GM12878 (cell line): ENCODE measurements around the gene SRL. TPM values are rescaled to one million over a fixed set of nuclear protein-coding genes. Genes with fewer than 3 reads are reported as not detected.

Experiments used
- PAX8 ChIP-seq: fragments of 450-650 bp; IDR thresholded peaks from 2 replicates; pipeline ENCODE4 v1.6.1; 2017; ENCODE audit warnings: mild to moderate bottlenecking, moderate library complexity
- SP1 ChIP-seq: IDR thresholded peaks from one replicate; pipeline ENCODE4 v1.6.1; 2011; ENCODE audit warnings: low read depth, low read length
- TAF1 ChIP-seq: IDR thresholded peaks from 2 replicates; pipeline ENCODE4 v1.6.1; 2011; ENCODE audit warnings: mild to moderate bottlenecking, low read depth, low read length, borderline replicate concordance
- polyA plus RNA-seq, 11 experiments: library from polyadenylated mRNA; depleted of rRNA in 4 of 11; unstranded in 6 of 11; stranded (reverse) in 5 of 11; fragments of >200 nt; fragmentation: Nextera tagmentation in 4 of 11; fragmentation: Illumina TruSeq in 1 of 11; extraction: Ambion mirVana in 4 of 11; extraction: Trizol in 1 of 11; gene quantifications; 1 replicate in 1 of 11; 2 replicates in 10 of 11; pipeline versions ENCODE4 v1.2.1 to v1.2.3, GENCODE V29; 2011 to 2016; ENCODE audit warnings: inconsistent platforms in 2 of 11, missing spikeins in 2 of 11, low read depth in 1 of 11
- total RNA-seq, 4 experiments: library from RNA; depleted of rRNA in 3 of 4; stranded (reverse); fragments of >200 nt in 3 of 4; fragmentation: Illumina TruSeq in 1 of 4; extraction: Trizol in 1 of 4; gene quantifications; 2 replicates each; pipeline versions ENCODE4 v1.2.1 to v1.2.3, GENCODE V29; 2013 to 2021
- TF ChIP-seq, protein P1 (sequence below): fragments of 450-650 bp; IDR thresholded peaks from 2 replicates; pipeline ENCODE4 v1.6.1; 2017; ENCODE audit warnings: antibody characterized with exemption, mild to moderate bottlenecking, moderate library complexity
- TF ChIP-seq, protein P2 (sequence below): fragments of 450-650 bp; conservative IDR thresholded peaks from 2 replicates; pipeline ENCODE4 v1.6.1; 2017; ENCODE audit warnings: mild to moderate bottlenecking, moderate library complexity
- TF ChIP-seq, protein P3 (sequence below): fragments of 450-650 bp; IDR thresholded peaks from 2 replicates; pipeline ENCODE4 v1.6.1; 2017; ENCODE audit warnings: mild to moderate bottlenecking, moderate library complexity

Gene SRL
- total and polyA plus RNA-seq, 10 of the 15 experiments (the other 5 are each of a cell fraction or from before 2014, with no cell fraction given): not detected

DNA sequence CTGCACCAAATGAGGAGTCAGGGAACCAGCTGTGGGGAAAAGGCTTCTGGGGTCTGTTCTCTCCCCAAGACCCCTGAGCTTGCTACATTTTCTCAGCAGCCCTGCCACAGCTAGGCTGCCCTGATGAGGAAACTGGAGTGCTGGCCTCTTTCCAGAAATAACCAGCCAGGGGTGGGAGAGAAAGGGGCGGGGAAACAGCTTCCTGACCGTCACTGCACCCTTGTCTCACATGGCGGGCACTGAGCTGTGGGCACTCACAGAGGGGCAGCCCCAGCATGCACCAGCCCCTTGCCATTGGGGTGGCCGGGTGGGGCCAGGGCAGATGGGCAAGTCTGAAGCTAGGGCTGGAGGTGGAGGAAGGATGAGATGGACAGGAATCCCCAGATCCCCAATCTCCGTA lies 2.9 kb downstream of the SRL start (continued):
- TF ChIP-seq, protein P1, sequence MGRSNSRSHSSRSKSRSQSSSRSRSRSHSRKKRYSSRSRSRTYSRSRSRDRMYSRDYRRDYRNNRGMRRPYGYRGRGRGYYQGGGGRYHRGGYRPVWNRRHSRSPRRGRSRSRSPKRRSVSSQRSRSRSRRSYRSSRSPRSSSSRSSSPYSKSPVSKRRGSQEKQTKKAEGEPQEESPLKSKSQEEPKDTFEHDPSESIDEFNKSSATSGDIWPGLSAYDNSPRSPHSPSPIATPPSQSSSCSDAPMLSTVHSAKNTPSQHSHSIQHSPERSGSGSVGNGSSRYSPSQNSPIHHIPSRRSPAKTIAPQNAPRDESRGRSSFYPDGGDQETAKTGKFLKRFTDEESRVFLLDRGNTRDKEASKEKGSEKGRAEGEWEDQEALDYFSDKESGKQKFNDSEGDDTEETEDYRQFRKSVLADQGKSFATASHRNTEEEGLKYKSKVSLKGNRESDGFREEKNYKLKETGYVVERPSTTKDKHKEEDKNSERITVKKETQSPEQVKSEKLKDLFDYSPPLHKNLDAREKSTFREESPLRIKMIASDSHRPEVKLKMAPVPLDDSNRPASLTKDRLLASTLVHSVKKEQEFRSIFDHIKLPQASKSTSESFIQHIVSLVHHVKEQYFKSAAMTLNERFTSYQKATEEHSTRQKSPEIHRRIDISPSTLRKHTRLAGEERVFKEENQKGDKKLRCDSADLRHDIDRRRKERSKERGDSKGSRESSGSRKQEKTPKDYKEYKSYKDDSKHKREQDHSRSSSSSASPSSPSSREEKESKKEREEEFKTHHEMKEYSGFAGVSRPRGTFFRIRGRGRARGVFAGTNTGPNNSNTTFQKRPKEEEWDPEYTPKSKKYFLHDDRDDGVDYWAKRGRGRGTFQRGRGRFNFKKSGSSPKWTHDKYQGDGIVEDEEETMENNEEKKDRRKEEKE: no peak
- TF ChIP-seq, protein P2, sequence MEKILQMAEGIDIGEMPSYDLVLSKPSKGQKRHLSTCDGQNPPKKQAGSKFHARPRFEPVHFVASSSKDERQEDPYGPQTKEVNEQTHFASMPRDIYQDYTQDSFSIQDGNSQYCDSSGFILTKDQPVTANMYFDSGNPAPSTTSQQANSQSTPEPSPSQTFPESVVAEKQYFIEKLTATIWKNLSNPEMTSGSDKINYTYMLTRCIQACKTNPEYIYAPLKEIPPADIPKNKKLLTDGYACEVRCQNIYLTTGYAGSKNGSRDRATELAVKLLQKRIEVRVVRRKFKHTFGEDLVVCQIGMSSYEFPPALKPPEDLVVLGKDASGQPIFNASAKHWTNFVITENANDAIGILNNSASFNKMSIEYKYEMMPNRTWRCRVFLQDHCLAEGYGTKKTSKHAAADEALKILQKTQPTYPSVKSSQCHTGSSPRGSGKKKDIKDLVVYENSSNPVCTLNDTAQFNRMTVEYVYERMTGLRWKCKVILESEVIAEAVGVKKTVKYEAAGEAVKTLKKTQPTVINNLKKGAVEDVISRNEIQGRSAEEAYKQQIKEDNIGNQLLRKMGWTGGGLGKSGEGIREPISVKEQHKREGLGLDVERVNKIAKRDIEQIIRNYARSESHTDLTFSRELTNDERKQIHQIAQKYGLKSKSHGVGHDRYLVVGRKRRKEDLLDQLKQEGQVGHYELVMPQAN: no peak
- TF ChIP-seq SP1: no peak
- TF ChIP-seq, protein P3, sequence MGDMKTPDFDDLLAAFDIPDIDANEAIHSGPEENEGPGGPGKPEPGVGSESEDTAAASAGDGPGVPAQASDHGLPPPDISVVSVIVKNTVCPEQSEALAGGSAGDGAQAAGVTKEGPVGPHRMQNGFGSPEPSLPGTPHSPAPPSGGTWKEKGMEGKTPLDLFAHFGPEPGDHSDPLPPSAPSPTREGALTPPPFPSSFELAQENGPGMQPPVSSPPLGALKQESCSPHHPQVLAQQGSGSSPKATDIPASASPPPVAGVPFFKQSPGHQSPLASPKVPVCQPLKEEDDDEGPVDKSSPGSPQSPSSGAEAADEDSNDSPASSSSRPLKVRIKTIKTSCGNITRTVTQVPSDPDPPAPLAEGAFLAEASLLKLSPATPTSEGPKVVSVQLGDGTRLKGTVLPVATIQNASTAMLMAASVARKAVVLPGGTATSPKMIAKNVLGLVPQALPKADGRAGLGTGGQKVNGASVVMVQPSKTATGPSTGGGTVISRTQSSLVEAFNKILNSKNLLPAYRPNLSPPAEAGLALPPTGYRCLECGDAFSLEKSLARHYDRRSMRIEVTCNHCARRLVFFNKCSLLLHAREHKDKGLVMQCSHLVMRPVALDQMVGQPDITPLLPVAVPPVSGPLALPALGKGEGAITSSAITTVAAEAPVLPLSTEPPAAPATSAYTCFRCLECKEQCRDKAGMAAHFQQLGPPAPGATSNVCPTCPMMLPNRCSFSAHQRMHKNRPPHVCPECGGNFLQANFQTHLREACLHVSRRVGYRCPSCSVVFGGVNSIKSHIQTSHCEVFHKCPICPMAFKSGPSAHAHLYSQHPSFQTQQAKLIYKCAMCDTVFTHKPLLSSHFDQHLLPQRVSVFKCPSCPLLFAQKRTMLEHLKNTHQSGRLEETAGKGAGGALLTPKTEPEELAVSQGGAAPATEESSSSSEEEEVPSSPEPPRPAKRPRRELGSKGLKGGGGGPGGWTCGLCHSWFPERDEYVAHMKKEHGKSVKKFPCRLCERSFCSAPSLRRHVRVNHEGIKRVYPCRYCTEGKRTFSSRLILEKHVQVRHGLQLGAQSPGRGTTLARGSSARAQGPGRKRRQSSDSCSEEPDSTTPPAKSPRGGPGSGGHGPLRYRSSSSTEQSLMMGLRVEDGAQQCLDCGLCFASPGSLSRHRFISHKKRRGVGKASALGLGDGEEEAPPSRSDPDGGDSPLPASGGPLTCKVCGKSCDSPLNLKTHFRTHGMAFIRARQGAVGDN: no peak
- TF ChIP-seq TAF1: no peak
- TF ChIP-seq PAX8: no peak
- TF ChIP-seq, all 136 proteins: peak for 0
